NCI-H1105 treated with DMSO at 0.1 percent for 48 hours (cell line): Measurements from ENCODE around the gene PRX.

Experiments used
- DNase-seq: peaks from one replicate; lab custom pipeline; 2025; lab: John Stamatoyannopoulos, UW

The PRX gene

DNA sequence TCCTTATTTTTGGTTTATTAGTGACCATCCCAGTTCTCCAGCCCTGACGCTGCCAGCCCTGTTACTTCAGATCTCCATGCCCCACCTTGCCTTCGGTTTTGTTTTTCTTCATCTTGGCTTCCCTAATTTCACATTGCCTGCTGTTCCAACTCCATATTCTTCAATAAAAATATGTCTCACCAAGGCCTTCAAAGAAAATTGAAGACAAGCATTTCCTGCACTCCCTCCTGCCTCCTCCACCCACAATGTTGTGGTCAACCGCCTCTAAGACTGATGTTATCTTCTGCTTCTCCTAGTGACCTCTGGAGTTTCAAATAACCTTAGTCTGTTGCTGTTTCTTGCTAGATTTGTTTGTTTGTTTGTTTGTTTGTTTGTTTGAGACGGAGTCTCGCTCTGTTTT is 50.1 kb downstream of the PRX start:
- DNase-seq = no peak

DNA sequence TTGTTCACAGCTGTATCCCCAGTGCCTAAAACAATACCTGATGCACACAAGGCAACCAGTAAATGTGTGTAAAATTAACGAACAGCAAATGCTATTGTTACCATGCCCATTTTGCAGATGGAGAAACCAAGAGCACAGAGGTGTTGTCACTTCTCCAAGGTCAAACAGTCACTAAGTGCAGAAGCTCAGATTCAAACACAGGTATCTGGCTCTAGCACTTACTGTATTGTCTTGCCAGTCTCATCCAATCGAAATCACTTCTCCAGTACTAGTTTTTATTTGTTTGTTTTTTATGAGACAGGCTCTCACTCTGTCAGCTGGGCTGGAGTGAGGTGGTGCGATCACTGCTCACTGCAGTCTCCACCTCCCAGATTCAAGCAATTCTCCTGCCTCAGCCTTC is 51.0 kb downstream of the PRX start:
- no peak for DNase-seq

DNA sequence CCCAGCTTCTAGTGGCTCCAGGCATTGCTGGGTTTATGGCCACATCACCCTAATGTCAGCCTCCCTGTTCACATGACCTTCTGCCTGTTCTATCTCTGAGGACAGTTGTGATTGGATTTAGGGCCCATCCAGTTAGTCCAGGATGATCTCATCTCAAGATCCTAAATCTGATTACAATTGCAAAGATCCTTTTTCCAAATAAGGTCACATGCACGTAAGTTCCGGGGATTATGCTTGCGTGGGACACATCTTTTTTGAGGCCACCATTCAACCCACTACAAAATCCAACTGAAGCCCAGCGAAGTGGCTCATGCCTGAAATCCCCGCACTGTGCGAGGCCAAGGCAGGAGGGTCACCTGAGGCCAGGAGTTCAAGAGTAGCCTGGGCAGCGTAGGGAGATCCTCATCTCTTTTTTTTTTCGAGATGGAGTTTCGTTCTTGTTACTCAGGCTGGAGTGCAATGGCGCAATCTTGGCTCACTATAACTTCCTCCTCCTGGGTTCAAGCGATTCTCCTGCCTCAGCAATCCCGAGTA is 52.4 kb downstream of the PRX start:
- DNase-seq = no peak

GRCh38 chr19:40360020-40360707 is 53.0 kb downstream of the PRX start:
- no peak for DNase-seq

- no peak for DNase-seq
Measured at GRCh38 chr19:40358773-40359172, 54.4 kb downstream of the PRX start.

DNA sequence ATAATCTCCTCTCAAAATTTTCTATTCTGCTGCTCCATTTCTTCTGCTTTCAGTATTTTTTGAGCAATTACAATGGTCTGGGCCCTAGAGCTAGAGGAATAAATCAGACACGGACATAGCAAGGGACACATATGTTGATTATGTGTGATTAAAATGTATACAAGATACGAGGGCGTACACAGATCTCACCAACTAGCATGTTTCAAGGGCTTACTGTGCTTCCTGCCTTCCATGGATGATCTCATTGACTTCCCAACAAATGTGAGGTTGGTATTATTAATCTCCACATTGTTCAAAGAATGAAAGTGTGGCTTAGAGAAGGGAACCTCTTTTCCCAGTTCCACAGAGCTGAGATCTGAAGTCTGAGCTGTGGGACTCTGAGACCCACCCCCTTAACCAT is 55.5 kb downstream of the PRX start:
- no peak for DNase-seq

DNA sequence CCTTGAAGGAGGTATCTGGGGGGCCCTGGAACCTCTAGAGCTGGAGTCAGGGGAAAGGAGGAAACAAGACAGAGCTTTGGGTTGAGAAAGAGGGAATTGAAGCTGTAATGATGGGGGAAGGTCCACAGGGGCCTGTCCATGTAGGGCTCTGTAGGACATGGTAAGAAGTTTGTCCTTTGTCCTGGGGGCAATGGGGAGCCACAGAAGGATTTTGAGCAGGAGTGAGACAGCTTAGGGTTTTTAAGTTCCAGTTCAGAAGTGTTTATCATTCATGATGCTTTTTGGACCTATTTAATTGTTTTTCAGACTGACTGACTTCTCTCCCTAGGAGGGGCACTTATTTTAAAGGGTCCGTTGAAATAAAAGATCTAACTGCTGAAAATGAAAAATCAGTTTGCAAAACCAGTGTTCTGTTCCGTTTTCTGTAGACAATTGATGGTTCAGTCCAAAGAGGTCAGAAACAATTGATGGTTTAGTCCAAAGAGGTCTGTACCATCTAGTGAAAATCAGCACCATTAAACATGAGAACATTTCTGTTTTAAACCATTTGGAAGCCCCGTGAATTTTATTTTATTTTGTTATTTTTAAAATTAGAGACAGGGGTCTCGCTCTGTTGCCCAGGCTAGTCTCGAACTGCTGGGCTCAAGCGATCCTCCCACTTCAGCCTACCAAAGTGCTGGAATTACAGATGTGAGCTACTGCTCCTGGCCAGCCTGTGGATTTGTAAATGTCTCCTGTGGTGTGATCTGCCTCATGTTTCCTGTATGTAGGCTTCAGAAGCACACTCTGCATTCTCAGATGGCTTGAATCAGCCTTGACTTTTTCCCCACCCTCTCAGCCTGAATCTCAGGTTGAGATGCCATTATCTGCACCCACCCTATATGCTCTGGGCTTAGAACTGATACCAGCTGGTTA is 56.2 kb downstream of the PRX start:
- no peak for DNase-seq

- no peak for DNase-seq
Measured at GRCh38 chr19:40355975-40356680, 57.0 kb downstream of the PRX start.

DNA sequence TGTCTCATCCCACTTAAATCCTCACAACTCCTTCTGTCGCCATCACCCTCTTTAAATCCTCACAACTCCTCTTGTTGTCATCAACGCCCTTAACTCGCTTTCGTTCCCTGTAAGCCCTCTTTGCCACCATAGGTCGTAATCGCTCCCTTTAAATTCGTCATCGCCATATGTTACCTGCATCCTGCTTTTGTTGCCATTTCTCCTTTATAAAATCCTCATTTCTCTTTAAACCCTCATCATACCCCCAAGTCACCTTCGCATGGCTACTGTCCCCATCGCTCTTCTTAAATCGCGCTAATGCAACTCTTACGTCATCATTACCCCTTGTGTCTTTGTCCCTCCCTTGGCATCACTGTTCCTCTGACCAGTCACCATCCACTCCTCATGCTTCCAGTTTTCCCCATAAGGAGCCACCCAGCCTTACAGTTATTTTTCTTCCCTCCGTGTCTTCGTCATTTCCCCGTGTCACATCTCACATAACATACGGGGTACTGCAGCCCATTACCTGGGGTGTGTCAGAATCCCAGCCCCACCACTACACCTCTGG is 64.1 kb downstream of the PRX start:
- peak; percentile 23 for DNase-seq

GRCh38 chr19:40348125-40348913 is 64.9 kb downstream of the PRX start, which contains the start of the genes C19orf47 and PLD3:
TSS of gene C19orf47 (minus strand) at chr19:40348397. CDS start at chr19:40341857, 6,540 bp downstream.
TSS of gene PLD3 (plus strand) at chr19:40348695. CDS start at chr19:40366484, 17,789 bp downstream.
- peak; percentile 99 for DNase-seq

DNA sequence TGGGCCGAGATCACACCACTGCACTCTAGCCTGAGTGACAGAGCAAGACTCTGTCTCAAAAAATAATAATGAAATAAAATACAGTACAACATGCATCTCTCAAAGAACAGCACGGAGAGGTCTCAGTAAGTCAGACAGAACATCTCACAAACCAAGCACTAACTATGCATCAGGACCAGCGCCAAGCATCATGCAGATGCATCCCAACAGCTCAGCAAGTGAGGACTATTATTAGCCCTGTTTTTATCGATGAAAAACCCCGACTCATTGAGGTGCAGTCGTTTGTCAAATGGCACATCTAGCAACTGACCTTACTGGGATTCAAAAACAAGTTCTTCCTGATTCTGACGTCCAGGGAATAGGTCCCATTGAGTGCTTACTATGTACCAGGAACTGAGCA is 68.8 kb downstream of the PRX start:
- DNase-seq = no peak
